Nephron (organoid): ENCODE results near the gene EAF2.
A peak's percentile ranks its signal among the peaks of the same experiment; 100 is the strongest.

Experiments
- H3K27ac Mint-ChIP-seq, 3 experiments: 2 replicates each; pipeline ENCODE4 v1.8.0; 2020; ENCODE audit warnings: mixed read lengths in 3 of 3, mild to moderate bottlenecking in 2 of 3, moderate library complexity in 1 of 3
- H3K27me3 Mint-ChIP-seq: 2 replicates; pipeline ENCODE4 v1.8.0; 2021; ENCODE audit warnings: low read depth, mild to moderate bottlenecking, moderate library complexity, mixed read lengths
- H3K36me3 Mint-ChIP-seq: 2 replicates; pipeline ENCODE4 v1.8.0; 2020; ENCODE audit warnings: low read depth, mixed read lengths
- H3K4me1 Mint-ChIP-seq: 2 replicates; pipeline ENCODE4 v1.8.0; 2020; ENCODE audit warnings: mixed read lengths
- H3K4me3 Mint-ChIP-seq, 3 experiments: 2 replicates each; pipeline ENCODE4 v1.8.0; 2020; ENCODE audit warnings: mild to moderate bottlenecking in 3 of 3, mixed read lengths in 3 of 3, moderate library complexity in 2 of 3
- H3K9me3 Mint-ChIP-seq: 2 replicates; pipeline ENCODE4 v1.8.0; 2020; ENCODE audit warnings: mixed read lengths
- CTCF ChIP-seq, 3 experiments: fragments of 200-600 bp; sonication (generic); IDR thresholded peaks; one replicate each; pipeline ENCODE4 v1.5.0; 2021; ENCODE audit warnings: antibody characterized with exemption in 3 of 3; ENCODE audit not compliant: unreplicated experiment in 3 of 3

The EAF2 gene

GRCh38 chr3:121894301-121894990 is 59.4 kb downstream of the EAF2 start, which contains the start of gene SLC15A2:
Gene SLC15A2 (plus strand): TSS chr3:121894401. CDS start chr3:121894477, 76 bp downstream.
- Mint-ChIP-seq H3K4me1 (peaks cover 19% of the 10 kb centered on the region), H3K9me3 (no peaks in the 10 kb centered on the region), H3K36me3 (no peaks in the 10 kb centered on the region), H3K27ac (peak within 1 kb of the TSS; percentile 20 to 88 (median 66)), H3K4me3 (peak within 1 kb of the TSS in 2 of 3 experiments; percentile 63 to 75), H3K27me3 (no peaks in the 10 kb centered on the region)
- TF ChIP-seq CTCF (IDR thresholded peaks at IDR 0.05; ENCODE audit: unreplicated experiment in 3 of 3), result no peak

DNA sequence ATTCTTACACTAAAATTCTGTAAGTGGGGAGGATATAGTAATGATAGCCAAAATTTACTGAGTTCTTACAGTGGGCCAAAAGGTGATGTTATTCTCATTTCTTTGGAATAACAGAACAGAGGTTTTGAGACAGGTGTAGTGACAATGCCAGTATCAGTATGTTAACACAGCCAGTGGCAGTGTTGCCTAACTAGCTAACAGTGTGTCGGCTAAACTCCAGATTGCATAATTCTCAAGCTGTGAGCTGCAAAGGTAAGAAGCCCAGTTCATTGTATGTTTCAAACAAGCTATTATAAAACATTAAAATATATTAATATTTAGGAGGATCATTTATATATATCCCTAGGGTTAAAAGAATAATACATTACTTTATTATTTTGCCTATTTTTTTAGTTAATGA is 60.1 kb downstream of the EAF2 start:
- H3K9me3 Mint-ChIP-seq, result no peaks in the 10 kb centered on the region
- peak overlapping the region in 2 of 3 experiments; percentile 59 to 75 for H3K4me3 Mint-ChIP-seq

DNA sequence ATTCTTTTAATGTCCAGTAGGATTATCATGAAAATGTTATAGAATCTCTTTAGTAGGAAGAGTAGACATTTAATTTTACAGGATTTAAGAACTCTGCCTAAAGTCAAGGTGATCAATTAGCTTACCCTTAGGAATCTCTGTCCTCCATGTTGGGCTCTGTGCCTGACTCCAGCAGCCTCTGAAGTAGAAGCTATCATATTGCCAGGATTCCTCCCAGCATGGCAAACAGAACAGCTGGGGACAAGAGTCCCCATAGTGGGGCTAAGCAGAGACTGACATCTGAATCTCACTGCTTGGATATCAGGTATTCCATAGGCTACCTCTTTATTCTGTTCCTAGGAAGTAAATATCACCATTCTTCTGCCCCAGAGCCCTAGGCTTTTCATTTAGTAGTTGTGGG is 60.7 kb downstream of the EAF2 start:
- H3K9me3 Mint-ChIP-seq, result no peaks in the 10 kb centered on the region
- peak overlapping the region in 1 of 3 experiments; percentile 24 for H3K4me3 Mint-ChIP-seq
- peaks cover 19% of the 10 kb centered on the region for H3K4me1 Mint-ChIP-seq

More for the DNA sequence above, 60.1 kb downstream of the EAF2 start:
- no peak for TF ChIP-seq CTCF (IDR thresholded peaks at IDR 0.05; ENCODE audit: unreplicated experiment in 3 of 3)
- Mint-ChIP-seq H3K27me3 (no peaks in the 10 kb centered on the region), H3K4me1 (peaks cover 19% of the 10 kb centered on the region), H3K36me3 (no peaks in the 10 kb centered on the region), H3K27ac (peak overlapping the region in 2 of 3 experiments; percentile 66 to 88)

DNA sequence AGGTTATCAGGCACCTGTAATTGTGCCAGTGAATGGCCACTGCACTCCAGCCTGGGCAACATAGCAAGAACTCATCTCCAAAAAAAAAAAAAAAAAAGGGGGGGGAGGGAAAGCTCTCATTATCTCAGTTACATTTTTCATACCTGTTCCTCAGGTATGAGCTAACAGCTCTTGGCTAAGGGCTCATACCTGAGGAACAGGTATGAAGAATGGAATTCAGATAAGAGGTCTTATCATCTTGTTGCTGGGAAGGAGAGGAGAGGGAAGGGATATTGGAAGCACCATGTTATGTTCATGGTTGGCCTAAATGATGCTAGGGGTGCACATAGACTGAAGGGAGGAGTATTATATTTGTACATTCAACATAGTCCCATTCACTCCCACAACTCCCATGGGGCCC is 61.8 kb downstream of the EAF2 start:
- H3K27me3 Mint-ChIP-seq, result no peaks in the 10 kb centered on the region
- no peaks in the 10 kb centered on the region for H3K9me3 Mint-ChIP-seq
- TF ChIP-seq CTCF (IDR thresholded peaks at IDR 0.05; ENCODE audit: unreplicated experiment in 3 of 3), result no peak
- no peak overlapping the region for H3K4me3 Mint-ChIP-seq
- no peak overlapping the region for H3K27ac Mint-ChIP-seq
- H3K36me3 Mint-ChIP-seq, result no peaks in the 10 kb centered on the region
- peaks cover 19% of the 10 kb centered on the region for H3K4me1 Mint-ChIP-seq

More for the DNA sequence above, 60.7 kb downstream of the EAF2 start:
- H3K27me3 Mint-ChIP-seq, result no peaks in the 10 kb centered on the region
- H3K36me3 Mint-ChIP-seq, result no peaks in the 10 kb centered on the region
- H3K27ac Mint-ChIP-seq, result no peak overlapping the region
- no peak for TF ChIP-seq CTCF (IDR thresholded peaks at IDR 0.05; ENCODE audit: unreplicated experiment in 3 of 3)

DNA sequence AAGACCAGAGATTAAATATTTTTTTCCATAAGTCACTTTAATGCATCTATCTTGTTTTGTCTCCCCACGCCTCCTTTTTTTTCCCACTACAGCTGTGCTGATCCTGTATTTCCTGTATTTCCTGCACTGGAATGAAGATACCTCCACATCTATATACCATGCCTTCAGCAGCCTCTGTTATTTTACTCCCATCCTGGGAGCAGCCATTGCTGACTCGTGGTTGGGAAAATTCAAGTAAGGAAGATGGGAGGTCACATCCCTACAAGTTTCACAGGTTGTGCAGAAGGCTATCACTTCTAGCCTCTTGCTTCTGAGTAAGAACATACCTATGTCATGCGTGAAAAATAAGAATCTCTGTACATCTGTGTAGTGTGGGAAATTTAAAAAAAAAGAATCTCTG is 62.3 kb downstream of the EAF2 start:
- H3K4me1 Mint-ChIP-seq, result peaks cover 19% of the 10 kb centered on the region
- no peak for TF ChIP-seq CTCF (IDR thresholded peaks at IDR 0.05; ENCODE audit: unreplicated experiment in 3 of 3)
- H3K27me3 Mint-ChIP-seq, result no peaks in the 10 kb centered on the region
- no peak overlapping the region for H3K27ac Mint-ChIP-seq
- no peak overlapping the region for H3K4me3 Mint-ChIP-seq
- no peaks in the 10 kb centered on the region for H3K9me3 Mint-ChIP-seq
- no peaks in the 10 kb centered on the region for H3K36me3 Mint-ChIP-seq
